Breast epithelium (tissue), 4 donors: ENCODE results near the gene RPS6KA4. TPM values are rescaled to one million over a fixed set of nuclear protein-coding genes. Genes with fewer than 3 reads are reported as not detected.

ENCODE experiments used
- DNase-seq, 2 donors: peaks; one replicate each; pipeline ENCODE4 v3.0.0-alpha.2; 2019; ENCODE audit warnings: low spot score in 2 of 2
- H3K27ac ChIP-seq, 2 donors: fragments of 200-600 bp; sonication (generic) in 1 of 2; one replicate each; pipeline ENCODE4 v1.5.1; 2016 to 2019; ENCODE audit warnings: mild to moderate bottlenecking in 1 of 2
- H3K27me3 ChIP-seq, 2 donors: fragments of 200-600 bp; sonication (generic) in 1 of 2; one replicate each; pipeline versions ENCODE4 v1.5.1 to v1.6.0; 2017 to 2019; ENCODE audit warnings: control low read depth in 1 of 2, mild to moderate bottlenecking in 1 of 2
- H3K36me3 ChIP-seq: fragments of 200-600 bp; one replicate; pipeline ENCODE4 v1.5.1; 2019
- H3K4me1 ChIP-seq, 2 donors: fragments of 200-600 bp; sonication (generic); one replicate each; pipeline ENCODE4 v1.5.1; 2016 to 2019; ENCODE audit warnings: control low read depth in 1 of 2
- H3K4me3 ChIP-seq, 3 donors: fragments of 200-600 bp; sonication (generic); 1 replicate in 2 of 3; 2 replicates in 1 of 3; pipeline ENCODE4 v1.5.1; 2016 to 2019; ENCODE audit warnings: mild to moderate bottlenecking in 3 of 3, moderate library complexity in 2 of 3
- H3K9me3 ChIP-seq, 2 donors: fragments of 200-600 bp; sonication (generic) in 1 of 2; one replicate each; pipeline ENCODE4 v1.5.1; 2016 to 2019; ENCODE audit warnings: control low read depth in 1 of 2
- CTCF ChIP-seq, 3 donors: fragments of 450-650 bp; IDR thresholded peaks; one replicate each; pipeline ENCODE4 v1.5.1; 2016 to 2017; ENCODE audit warnings: antibody characterized with exemption in 3 of 3, mild to moderate bottlenecking in 3 of 3, moderate library complexity in 3 of 3
- POLR2A ChIP-seq: fragments of 450-650 bp; IDR thresholded peaks from one replicate; pipeline ENCODE4 v1.6.1; 2016; ENCODE audit warnings: antibody characterized with exemption, mild to moderate bottlenecking, moderate library complexity
- POLR2AphosphoS5 ChIP-seq, 3 donors: sonication (generic); formaldehyde crosslinking; IDR thresholded peaks; one replicate each; pipeline ENCODE4 v1.6.1; 2017; ENCODE audit warnings: antibody characterized with exemption in 3 of 3
- intact Hi-C: fragments of 100-400 bp; cut with DNase I; formaldehyde crosslinking; loops from one replicate; pipeline ENCODE4 v1.15.1; 2023; ENCODE audit warnings: low total_unique reads
- total RNA-seq, 3 donors: library from RNA; depleted of rRNA; stranded (reverse); fragments of >200 nt; gene quantifications; one replicate each; pipeline ENCODE4 v1.1.0, GENCODE V29; 2016

RPS6KA4 gene
- total RNA-seq, 3 donors from 2014 or later, result 16.7 to 20.6 (median 19.4) TPM

GRCh38 chr11:64353715-64354506, 5.1 kb upstream of the RPS6KA4 start:
- H3K36me3 ChIP-seq, result no peaks in the 10 kb centered on the region
- H3K27me3 ChIP-seq, result no peaks in the 10 kb centered on the region
- intact Hi-C loops, result no loop called here
- H3K4me3 ChIP-seq, result no peak overlapping the region
- TF ChIP-seq CTCF (IDR thresholded peaks at IDR 0.05), result no peak
- no peak for TF ChIP-seq POLR2A
- no peak for TF ChIP-seq POLR2AphosphoS5 (IDR thresholded peaks at IDR 0.05)
- DNase-seq, result no peak
- H3K4me1 ChIP-seq, result peaks cover 4 to 9% of the 10 kb centered on the region in 2 donors
- no peak overlapping the region for H3K27ac ChIP-seq
- no peaks in the 10 kb centered on the region for H3K9me3 ChIP-seq

GRCh38 chr11:64355078-64355940, 3.7 kb upstream of the RPS6KA4 start:
- peak; percentile 50 to 71 for DNase-seq
- Histone ChIP-seq H3K4me3 (peak overlapping the region; percentile 8 to 56 (median 42)), H3K4me1 (peaks cover 4 to 9% of the 10 kb centered on the region in 2 donors), H3K9me3 (no peaks in the 10 kb centered on the region), H3K36me3 (no peaks in the 10 kb centered on the region), H3K27ac (peak overlapping the region; percentile 68 to 73), H3K27me3 (no peaks in the 10 kb centered on the region)
- TF ChIP-seq CTCF (IDR thresholded peaks at IDR 0.05) (peak in 2 of 3 donors; percentile 46 to 62), POLR2AphosphoS5 (IDR thresholded peaks at IDR 0.05) (peak in 1 of 3 donors; percentile 42), POLR2A (no peak)
- intact Hi-C loops, result no loop called here

- no peak for DNase-seq
- no peaks in the 10 kb centered on the region for H3K36me3 ChIP-seq
- no peaks in the 10 kb centered on the region for H3K9me3 ChIP-seq
- H3K27me3 ChIP-seq, result no peaks in the 10 kb centered on the region
- TF ChIP-seq POLR2AphosphoS5 (IDR thresholded peaks at IDR 0.05) (no peak), POLR2A (no peak), CTCF (IDR thresholded peaks at IDR 0.05) (no peak)
- H3K4me3 ChIP-seq, result no peak overlapping the region
- peaks cover 4 to 9% of the 10 kb centered on the region in 2 donors for H3K4me1 ChIP-seq
- intact Hi-C loops, result no loop called here
- H3K27ac ChIP-seq, result no peak overlapping the region
Measured at GRCh38 chr11:64356498-64357411, 2.2 kb upstream of the RPS6KA4 start.

- Histone ChIP-seq H3K9me3 (no peaks in the 10 kb centered on the region), H3K27me3 (no peaks in the 10 kb centered on the region), H3K36me3 (no peaks in the 10 kb centered on the region), H3K4me1 (peaks cover 4 to 9% of the 10 kb centered on the region in 2 donors), H3K27ac (peak overlapping the region in 1 of 2 donors; percentile 84), H3K4me3 (no peak overlapping the region)
- intact Hi-C loops, result no loop called here
- DNase-seq, result no peak
- TF ChIP-seq CTCF (IDR thresholded peaks at IDR 0.05) (no peak), POLR2A (no peak), POLR2AphosphoS5 (IDR thresholded peaks at IDR 0.05) (no peak)
Measured at GRCh38 chr11:64357446-64357845, 1.5 kb upstream of the RPS6KA4 start.
